ENCODE measurements around the gene C1QTNF8. TPM values are rescaled to one million over a fixed set of nuclear protein-coding genes. Genes with fewer than 3 reads are reported as not detected.

Gene C1QTNF8
- total and polyA plus RNA-seq, 4 donors: not detected

DNA sequence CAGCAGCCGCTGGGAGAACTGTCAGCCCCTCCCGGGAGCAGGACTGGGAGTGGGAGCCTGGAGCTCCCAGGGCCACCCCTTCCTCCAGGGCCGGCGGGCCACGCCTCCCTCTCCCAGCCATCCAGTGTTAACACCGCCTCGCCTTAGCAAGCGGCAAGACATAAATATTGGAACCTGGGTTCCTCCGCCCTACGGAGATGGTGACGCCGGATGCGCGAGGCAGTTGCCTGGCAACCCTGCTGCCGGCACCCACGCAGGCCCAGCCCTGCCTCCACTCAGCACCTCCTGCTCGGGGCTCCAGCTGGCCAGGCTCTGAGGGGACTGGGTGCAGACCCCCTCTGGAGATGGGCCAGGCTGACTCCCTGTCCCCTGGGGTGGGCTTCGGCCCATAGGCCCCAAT, 29.4 kb upstream of the C1QTNF8 start (continued):
- TF ChIP-seq, protein P1, sequence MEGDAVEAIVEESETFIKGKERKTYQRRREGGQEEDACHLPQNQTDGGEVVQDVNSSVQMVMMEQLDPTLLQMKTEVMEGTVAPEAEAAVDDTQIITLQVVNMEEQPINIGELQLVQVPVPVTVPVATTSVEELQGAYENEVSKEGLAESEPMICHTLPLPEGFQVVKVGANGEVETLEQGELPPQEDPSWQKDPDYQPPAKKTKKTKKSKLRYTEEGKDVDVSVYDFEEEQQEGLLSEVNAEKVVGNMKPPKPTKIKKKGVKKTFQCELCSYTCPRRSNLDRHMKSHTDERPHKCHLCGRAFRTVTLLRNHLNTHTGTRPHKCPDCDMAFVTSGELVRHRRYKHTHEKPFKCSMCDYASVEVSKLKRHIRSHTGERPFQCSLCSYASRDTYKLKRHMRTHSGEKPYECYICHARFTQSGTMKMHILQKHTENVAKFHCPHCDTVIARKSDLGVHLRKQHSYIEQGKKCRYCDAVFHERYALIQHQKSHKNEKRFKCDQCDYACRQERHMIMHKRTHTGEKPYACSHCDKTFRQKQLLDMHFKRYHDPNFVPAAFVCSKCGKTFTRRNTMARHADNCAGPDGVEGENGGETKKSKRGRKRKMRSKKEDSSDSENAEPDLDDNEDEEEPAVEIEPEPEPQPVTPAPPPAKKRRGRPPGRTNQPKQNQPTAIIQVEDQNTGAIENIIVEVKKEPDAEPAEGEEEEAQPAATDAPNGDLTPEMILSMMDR (IDR thresholded peaks at IDR 0.05; ENCODE audit: low read depth, low read length, missing input control): no peak
- TF ChIP-seq FOXA1 (IDR thresholded peaks at IDR 0.05) (no peak), HNF4G (IDR thresholded peaks at IDR 0.05) (no peak), EGR1 (IDR thresholded peaks at IDR 0.05; ENCODE audit: low read depth in 2 of 2) (no peak), NR2F2 (IDR thresholded peaks at IDR 0.05) (no peak), YY1 (IDR thresholded peaks at IDR 0.05) (no peak), JUND (IDR thresholded peaks at IDR 0.05) (no peak), FOXA2 (IDR thresholded peaks at IDR 0.05) (no peak), RAD21 (IDR thresholded peaks at IDR 0.05) (no peak), RXRA (IDR thresholded peaks at IDR 0.05) (no peak)
- TF ChIP-seq, protein P2, sequence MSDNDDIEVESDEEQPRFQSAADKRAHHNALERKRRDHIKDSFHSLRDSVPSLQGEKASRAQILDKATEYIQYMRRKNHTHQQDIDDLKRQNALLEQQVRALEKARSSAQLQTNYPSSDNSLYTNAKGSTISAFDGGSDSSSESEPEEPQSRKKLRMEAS (IDR thresholded peaks at IDR 0.05): no peak
- TF ChIP-seq, protein P3, sequence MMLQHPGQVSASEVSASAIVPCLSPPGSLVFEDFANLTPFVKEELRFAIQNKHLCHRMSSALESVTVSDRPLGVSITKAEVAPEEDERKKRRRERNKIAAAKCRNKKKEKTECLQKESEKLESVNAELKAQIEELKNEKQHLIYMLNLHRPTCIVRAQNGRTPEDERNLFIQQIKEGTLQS (IDR thresholded peaks at IDR 0.05): no peak

DNA sequence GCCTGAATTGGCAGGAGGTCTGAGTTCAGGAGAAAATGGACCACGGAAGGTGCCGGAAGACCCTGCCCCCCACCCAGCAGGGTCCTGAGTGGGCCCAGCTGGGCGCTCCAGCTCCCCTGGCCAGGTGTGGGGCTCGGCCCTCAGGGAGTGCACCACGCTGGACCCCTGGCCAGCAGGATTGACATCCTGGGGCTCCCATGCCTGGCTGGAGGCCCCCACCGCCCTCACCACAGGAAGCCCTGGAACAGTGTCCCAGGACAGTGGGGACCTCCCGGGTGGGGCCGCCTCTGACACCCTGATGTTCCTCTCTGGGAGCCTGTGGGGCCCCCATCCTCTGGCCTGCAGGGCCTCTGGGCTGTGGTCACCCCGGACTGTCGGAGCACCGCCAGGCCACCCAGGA, 28.8 kb upstream of the C1QTNF8 start:
- TF ChIP-seq, protein P3 (IDR thresholded peaks at IDR 0.05): no peak
- TF ChIP-seq HNF4A (conservative IDR thresholded peaks at IDR 0.05): no peak
- no peak for TF ChIP-seq TAF1 (conservative IDR thresholded peaks at IDR 0.05)
- TF ChIP-seq, protein P1 (IDR thresholded peaks at IDR 0.05; ENCODE audit: low read depth, low read length, missing input control): no peak
- TF ChIP-seq RAD21 (IDR thresholded peaks at IDR 0.05): no peak
- no peak for TF ChIP-seq GABPA (IDR thresholded peaks at IDR 0.05 in 1 of 2, conservative IDR thresholded peaks at IDR 0.05 in 1 of 2)
- no peak for TF ChIP-seq JUND (IDR thresholded peaks at IDR 0.05)
- no peak for TF ChIP-seq HNF4G (IDR thresholded peaks at IDR 0.05)
- TF ChIP-seq RXRA (IDR thresholded peaks at IDR 0.05): no peak
- TF ChIP-seq YY1 (IDR thresholded peaks at IDR 0.05): no peak
- no peaks in the 10 kb centered on the region for H3K9me3 ChIP-seq (ENCODE audit: control insufficient read depth in 4 of 4, low read length in 3 of 4)
- no peaks in the 10 kb centered on the region for H3K36me3 ChIP-seq (ENCODE audit: control insufficient read depth in 4 of 4, insufficient read depth in 3 of 4, low read depth in 1 of 4, low read length in 3 of 4)
- DNase-seq (ENCODE audit: low spot score): no peak
- H3K9ac ChIP-seq (ENCODE audit: low read depth in 1 of 2, low read length in 2 of 2): no peak overlapping the region
- no peaks in the 10 kb centered on the region for H3K4me1 ChIP-seq (ENCODE audit: control insufficient read depth in 4 of 4, insufficient read depth in 4 of 4, low read length in 3 of 4)
- no peak overlapping the region for H3K4me3 ChIP-seq (ENCODE audit: low read depth in 1 of 3, low read length in 3 of 3)
- peaks cover 0 to 3% (median 0%) of the 10 kb centered on the region in 4 donors for H3K27me3 ChIP-seq (ENCODE audit: control insufficient read depth in 4 of 4, insufficient read depth in 4 of 4, low read length in 3 of 4)
- 92% methylated on average over 11 of the region's 11 CpGs for WGBS
- H3K27ac ChIP-seq (ENCODE audit: low read depth in 1 of 2, low read length in 2 of 2): no peak overlapping the region

DNA sequence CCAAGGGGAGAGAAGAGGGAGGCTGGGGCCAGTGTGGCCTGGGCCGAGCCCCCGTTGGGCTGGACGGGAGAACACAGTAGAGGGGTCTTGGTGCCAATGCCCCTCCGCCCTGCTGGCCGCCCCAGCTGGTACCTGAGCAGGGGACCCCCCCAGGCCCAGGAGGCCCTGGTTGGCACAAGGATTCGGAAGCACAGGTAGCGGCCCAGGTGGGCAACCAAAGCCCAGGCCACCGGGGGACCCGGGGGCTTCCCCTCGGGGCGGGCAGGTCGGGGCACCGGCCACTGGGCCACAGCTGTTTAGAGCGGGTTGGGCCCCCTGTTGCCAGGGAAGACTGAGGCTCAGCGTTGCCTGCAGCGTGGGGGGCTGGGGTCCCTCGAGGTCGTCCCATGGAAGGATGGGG, 28.2 kb upstream of the C1QTNF8 start:
- no peaks in the 10 kb centered on the region for H3K9me3 ChIP-seq (ENCODE audit: control insufficient read depth in 4 of 4, low read length in 3 of 4)
- 92% methylated on average over 18 of the region's 18 CpGs for WGBS
- H3K27me3 ChIP-seq (ENCODE audit: control insufficient read depth in 4 of 4, insufficient read depth in 4 of 4, low read length in 3 of 4): peaks cover 0 to 3% (median 0%) of the 10 kb centered on the region in 4 donors
- no peaks in the 10 kb centered on the region for H3K4me1 ChIP-seq (ENCODE audit: control insufficient read depth in 4 of 4, insufficient read depth in 4 of 4, low read length in 3 of 4)
- no peak overlapping the region for H3K4me3 ChIP-seq (ENCODE audit: low read depth in 1 of 3, low read length in 3 of 3)
- H3K27ac ChIP-seq (ENCODE audit: low read depth in 1 of 2, low read length in 2 of 2): no peak overlapping the region
- no peak overlapping the region for H3K9ac ChIP-seq (ENCODE audit: low read depth in 1 of 2, low read length in 2 of 2)
- no peaks in the 10 kb centered on the region for H3K36me3 ChIP-seq (ENCODE audit: control insufficient read depth in 4 of 4, insufficient read depth in 3 of 4, low read depth in 1 of 4, low read length in 3 of 4)
- no peak for DNase-seq (ENCODE audit: low spot score)
- no peak for TF ChIP-seq EGR1 (IDR thresholded peaks at IDR 0.05; ENCODE audit: low read depth in 2 of 2)
- TF ChIP-seq, protein P4, sequence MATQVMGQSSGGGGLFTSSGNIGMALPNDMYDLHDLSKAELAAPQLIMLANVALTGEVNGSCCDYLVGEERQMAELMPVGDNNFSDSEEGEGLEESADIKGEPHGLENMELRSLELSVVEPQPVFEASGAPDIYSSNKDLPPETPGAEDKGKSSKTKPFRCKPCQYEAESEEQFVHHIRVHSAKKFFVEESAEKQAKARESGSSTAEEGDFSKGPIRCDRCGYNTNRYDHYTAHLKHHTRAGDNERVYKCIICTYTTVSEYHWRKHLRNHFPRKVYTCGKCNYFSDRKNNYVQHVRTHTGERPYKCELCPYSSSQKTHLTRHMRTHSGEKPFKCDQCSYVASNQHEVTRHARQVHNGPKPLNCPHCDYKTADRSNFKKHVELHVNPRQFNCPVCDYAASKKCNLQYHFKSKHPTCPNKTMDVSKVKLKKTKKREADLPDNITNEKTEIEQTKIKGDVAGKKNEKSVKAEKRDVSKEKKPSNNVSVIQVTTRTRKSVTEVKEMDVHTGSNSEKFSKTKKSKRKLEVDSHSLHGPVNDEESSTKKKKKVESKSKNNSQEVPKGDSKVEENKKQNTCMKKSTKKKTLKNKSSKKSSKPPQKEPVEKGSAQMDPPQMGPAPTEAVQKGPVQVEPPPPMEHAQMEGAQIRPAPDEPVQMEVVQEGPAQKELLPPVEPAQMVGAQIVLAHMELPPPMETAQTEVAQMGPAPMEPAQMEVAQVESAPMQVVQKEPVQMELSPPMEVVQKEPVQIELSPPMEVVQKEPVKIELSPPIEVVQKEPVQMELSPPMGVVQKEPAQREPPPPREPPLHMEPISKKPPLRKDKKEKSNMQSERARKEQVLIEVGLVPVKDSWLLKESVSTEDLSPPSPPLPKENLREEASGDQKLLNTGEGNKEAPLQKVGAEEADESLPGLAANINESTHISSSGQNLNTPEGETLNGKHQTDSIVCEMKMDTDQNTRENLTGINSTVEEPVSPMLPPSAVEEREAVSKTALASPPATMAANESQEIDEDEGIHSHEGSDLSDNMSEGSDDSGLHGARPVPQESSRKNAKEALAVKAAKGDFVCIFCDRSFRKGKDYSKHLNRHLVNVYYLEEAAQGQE (IDR thresholded peaks at IDR 0.05): no peak
- TF ChIP-seq NR2F2 (IDR thresholded peaks at IDR 0.05): no peak
- no peak for TF ChIP-seq SP1 (IDR thresholded peaks at IDR 0.05)
- TF ChIP-seq, protein P1 (IDR thresholded peaks at IDR 0.05; ENCODE audit: low read depth, low read length, missing input control): no peak
- TF ChIP-seq TAF1 (conservative IDR thresholded peaks at IDR 0.05): no peak
- TF ChIP-seq, protein P3 (IDR thresholded peaks at IDR 0.05): no peak
- TF ChIP-seq FOXA2 (IDR thresholded peaks at IDR 0.05): no peak
- no peak for TF ChIP-seq RXRA (IDR thresholded peaks at IDR 0.05)
- TF ChIP-seq HNF4G (IDR thresholded peaks at IDR 0.05): no peak
- TF ChIP-seq YY1 (IDR thresholded peaks at IDR 0.05): no peak
- TF ChIP-seq JUND (IDR thresholded peaks at IDR 0.05): no peak
- no peak for TF ChIP-seq GABPA (IDR thresholded peaks at IDR 0.05 in 1 of 2, conservative IDR thresholded peaks at IDR 0.05 in 1 of 2)

Data from liver (tissue), 9 donors.